ENCODE measurements around the gene USP35. TPM values are rescaled to one million over a fixed set of nuclear protein-coding genes. Genes with fewer than 3 reads are reported as not detected.
A peak's percentile ranks its signal among the peaks of the same experiment; 100 is the strongest.

USP35 gene
- total and polyA plus RNA-seq, 4 donors: 4.9 to 9.6 (median 5.6) TPM

DNA sequence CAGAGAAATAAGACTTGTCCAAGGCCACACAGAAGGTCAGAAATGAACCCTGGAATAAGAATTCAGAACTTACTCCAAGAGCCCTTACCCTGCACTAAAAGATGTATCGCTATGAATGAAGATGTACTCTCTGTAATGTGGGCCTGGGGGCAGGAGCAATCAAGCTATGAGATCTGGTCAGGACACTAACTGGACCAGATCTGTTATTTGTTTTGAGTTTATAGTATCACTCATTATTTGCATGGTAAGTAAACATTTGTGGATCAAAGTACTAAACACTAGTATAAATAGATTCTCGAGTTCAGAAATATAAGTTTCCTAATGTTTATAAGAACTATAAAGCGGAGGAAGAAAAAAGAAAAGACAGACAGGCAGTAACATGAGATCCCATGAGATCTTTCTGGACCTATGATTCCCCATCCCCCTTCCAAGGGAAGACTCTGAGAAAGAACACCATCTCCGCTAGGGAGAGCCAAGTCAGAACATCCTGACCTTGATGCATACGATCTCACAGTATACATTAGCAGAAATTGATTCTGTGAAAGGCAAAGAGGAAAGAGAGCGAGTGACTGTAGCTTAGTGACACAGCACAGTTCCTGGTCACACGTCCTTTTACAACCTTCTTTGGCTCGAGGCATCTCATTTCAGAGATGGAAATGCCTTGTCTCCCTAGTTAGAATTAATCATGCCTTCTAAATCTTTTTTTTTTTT, 71.2 kb downstream of the USP35 start:
- Histone ChIP-seq H3K27ac (ENCODE audit: low read depth in 1 of 2, low read length in 1 of 2) (no peak overlapping the region), H3K4me3 (no peak overlapping the region), H3K9ac (ENCODE audit: insufficient read depth in 1 of 2, low read length in 2 of 2) (no peak overlapping the region), H3K36me3 (ENCODE audit: control insufficient read depth in 4 of 4, insufficient read depth in 4 of 4, low read length in 4 of 4) (no peaks in the 10 kb centered on the region), H3K4me1 (ENCODE audit: control insufficient read depth in 5 of 5, insufficient read depth in 5 of 5, low read length in 5 of 5) (peaks cover 0 to 45% (median 13%) of the 10 kb centered on the region in 5 donors), H3K27me3 (ENCODE audit: control insufficient read depth in 3 of 3, insufficient read depth in 3 of 3, low read length in 2 of 3) (no peaks in the 10 kb centered on the region), H3K9me3 (ENCODE audit: control insufficient read depth in 4 of 4, insufficient read depth in 3 of 4, low read length in 3 of 4) (no peaks in the 10 kb centered on the region)
- DNase-seq (peak in 2 of 3 donors; percentile 44 to 72), ATAC-seq (ENCODE audit: insufficient read depth, low FRiP score) (no peak)
- 75 to 77% methylated on average over 8 of the region's 8 CpGs for WGBS, 2 donors
- TF ChIP-seq, protein P1, sequence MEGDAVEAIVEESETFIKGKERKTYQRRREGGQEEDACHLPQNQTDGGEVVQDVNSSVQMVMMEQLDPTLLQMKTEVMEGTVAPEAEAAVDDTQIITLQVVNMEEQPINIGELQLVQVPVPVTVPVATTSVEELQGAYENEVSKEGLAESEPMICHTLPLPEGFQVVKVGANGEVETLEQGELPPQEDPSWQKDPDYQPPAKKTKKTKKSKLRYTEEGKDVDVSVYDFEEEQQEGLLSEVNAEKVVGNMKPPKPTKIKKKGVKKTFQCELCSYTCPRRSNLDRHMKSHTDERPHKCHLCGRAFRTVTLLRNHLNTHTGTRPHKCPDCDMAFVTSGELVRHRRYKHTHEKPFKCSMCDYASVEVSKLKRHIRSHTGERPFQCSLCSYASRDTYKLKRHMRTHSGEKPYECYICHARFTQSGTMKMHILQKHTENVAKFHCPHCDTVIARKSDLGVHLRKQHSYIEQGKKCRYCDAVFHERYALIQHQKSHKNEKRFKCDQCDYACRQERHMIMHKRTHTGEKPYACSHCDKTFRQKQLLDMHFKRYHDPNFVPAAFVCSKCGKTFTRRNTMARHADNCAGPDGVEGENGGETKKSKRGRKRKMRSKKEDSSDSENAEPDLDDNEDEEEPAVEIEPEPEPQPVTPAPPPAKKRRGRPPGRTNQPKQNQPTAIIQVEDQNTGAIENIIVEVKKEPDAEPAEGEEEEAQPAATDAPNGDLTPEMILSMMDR (IDR thresholded peaks at IDR 0.05; ENCODE audit: control extremely low read depth, extremely low read depth): no peak

DNA sequence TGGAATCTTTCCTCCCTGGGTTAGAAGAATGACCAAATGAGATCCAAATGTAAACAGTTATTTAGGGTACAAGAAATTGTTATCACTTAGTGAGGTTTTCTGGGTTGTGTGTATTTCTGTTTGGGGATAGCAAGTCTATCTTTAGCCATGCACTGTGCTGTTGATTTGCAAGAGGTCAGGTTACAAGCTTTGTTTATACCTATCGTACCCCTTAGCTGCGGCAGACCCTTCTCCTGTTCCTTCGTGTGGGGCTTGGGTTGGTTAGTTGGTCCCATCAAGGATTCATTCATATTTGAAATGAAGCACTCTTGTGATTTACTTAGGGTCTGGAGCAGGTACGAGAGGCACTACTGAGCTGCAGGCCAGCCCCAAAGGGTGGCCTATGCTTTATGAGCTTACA, 72.6 kb downstream of the USP35 start:
- no peak for DNase-seq
- TF ChIP-seq, protein P1 (IDR thresholded peaks at IDR 0.05; ENCODE audit: control extremely low read depth, extremely low read depth): no peak
- Histone ChIP-seq H3K9ac (ENCODE audit: insufficient read depth in 1 of 2, low read length in 2 of 2) (no peak overlapping the region), H3K4me3 (no peak overlapping the region), H3K27me3 (ENCODE audit: control insufficient read depth in 3 of 3, insufficient read depth in 3 of 3, low read length in 2 of 3) (no peaks in the 10 kb centered on the region), H3K9me3 (ENCODE audit: control insufficient read depth in 4 of 4, insufficient read depth in 3 of 4, low read length in 3 of 4) (no peaks in the 10 kb centered on the region), H3K27ac (ENCODE audit: low read depth in 1 of 2, low read length in 1 of 2) (no peak overlapping the region), H3K36me3 (ENCODE audit: control insufficient read depth in 4 of 4, insufficient read depth in 4 of 4, low read length in 4 of 4) (no peaks in the 10 kb centered on the region), H3K4me1 (ENCODE audit: control insufficient read depth in 5 of 5, insufficient read depth in 5 of 5, low read length in 5 of 5) (peaks cover 0 to 44% (median 13%) of the 10 kb centered on the region in 5 donors)
- WGBS, 2 donors: 81 to 87% methylated on average over 4 of the region's 4 CpGs
- no peak for ATAC-seq (ENCODE audit: insufficient read depth, low FRiP score)

DNA sequence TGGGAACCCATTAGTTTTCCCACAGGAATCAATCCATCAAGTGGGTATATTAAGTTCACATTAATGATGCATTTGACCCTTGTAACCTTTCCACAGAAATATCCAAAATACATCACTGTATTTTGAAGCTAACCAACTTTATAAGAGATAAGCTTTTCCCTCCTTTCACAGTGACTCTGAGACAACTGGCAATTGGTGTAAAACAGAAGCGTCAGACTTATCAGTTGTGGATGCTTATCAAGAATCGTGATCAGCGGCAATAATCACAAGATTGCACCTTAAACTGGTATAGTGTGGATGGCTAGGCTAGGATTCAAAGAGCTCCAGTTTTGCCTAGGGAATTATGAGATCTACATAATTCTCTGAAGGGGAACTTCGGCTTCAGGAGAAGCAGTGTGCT, 73.1 kb downstream of the USP35 start:
- H3K4me3 ChIP-seq: no peak overlapping the region
- no peaks in the 10 kb centered on the region for H3K9me3 ChIP-seq (ENCODE audit: control insufficient read depth in 4 of 4, insufficient read depth in 3 of 4, low read length in 3 of 4)
- WGBS, 2 donors: 91 to 93% methylated on average over 4 of the region's 4 CpGs
- TF ChIP-seq, protein P1 (IDR thresholded peaks at IDR 0.05; ENCODE audit: control extremely low read depth, extremely low read depth): no peak
- H3K4me1 ChIP-seq (ENCODE audit: control insufficient read depth in 5 of 5, insufficient read depth in 5 of 5, low read length in 5 of 5): peaks cover 0 to 39% (median 9%) of the 10 kb centered on the region in 5 donors
- no peaks in the 10 kb centered on the region for H3K27me3 ChIP-seq (ENCODE audit: control insufficient read depth in 3 of 3, insufficient read depth in 3 of 3, low read length in 2 of 3)
- no peaks in the 10 kb centered on the region for H3K36me3 ChIP-seq (ENCODE audit: control insufficient read depth in 4 of 4, insufficient read depth in 4 of 4, low read length in 4 of 4)
- ATAC-seq (ENCODE audit: insufficient read depth, low FRiP score) (no peak), DNase-seq (no peak)
- H3K9ac ChIP-seq (ENCODE audit: insufficient read depth in 1 of 2, low read length in 2 of 2): no peak overlapping the region
- no peak overlapping the region for H3K27ac ChIP-seq (ENCODE audit: low read depth in 1 of 2, low read length in 1 of 2)

Data from lung (tissue), 12 donors.